Mesenchymal stem cell (in vitro differentiated cells and primary cell): ENCODE measurements around the gene CYP26B1.

Experiments
- DNase-seq: peaks from one replicate; pipeline ENCODE4 v3.0.0-alpha.2; 2013
- H2AFZ ChIP-seq: one replicate; pipeline ENCODE4 v1.6.1; 2013; ENCODE audit warnings: low read depth, mild to moderate bottlenecking, control low read depth, inconsistent platforms, low read length, moderate library complexity
- H2AK5ac ChIP-seq: 2 replicates; pipeline ENCODE4 v1.6.1; 2013; ENCODE audit warnings: low read length, moderate library complexity, mild to moderate bottlenecking, inconsistent platforms; ENCODE audit not compliant: severe bottlenecking
- H2BK120ac ChIP-seq: one replicate; pipeline ENCODE4 v1.6.1; 2013; ENCODE audit warnings: low read depth, mild to moderate bottlenecking, inconsistent platforms, low read length, moderate library complexity
- H2BK12ac ChIP-seq, 2 experiments: one replicate each; pipeline ENCODE4 v1.6.1; 2013; ENCODE audit warnings: inconsistent platforms in 2 of 2, low read length in 2 of 2, mild to moderate bottlenecking in 2 of 2, moderate library complexity in 2 of 2, control low read depth in 1 of 2
- H2BK15ac ChIP-seq: one replicate; pipeline ENCODE4 v1.6.1; 2013; ENCODE audit warnings: mild to moderate bottlenecking, low read depth, inconsistent platforms; ENCODE audit not compliant: poor library complexity, severe bottlenecking
- H2BK5ac ChIP-seq: 2 replicates; pipeline ENCODE4 v1.6.1; 2013; ENCODE audit warnings: low read depth, mild to moderate bottlenecking, low read length, control low read depth, inconsistent platforms; ENCODE audit not compliant: poor library complexity, severe bottlenecking
- H3K14ac ChIP-seq, 2 experiments: one replicate each; pipeline ENCODE4 v1.6.1; 2013; ENCODE audit warnings: inconsistent platforms in 2 of 2, low read length in 2 of 2, control low read depth in 1 of 2, mild to moderate bottlenecking in 1 of 2, moderate library complexity in 1 of 2
- H3K18ac ChIP-seq, 2 experiments: one replicate each; pipeline ENCODE4 v1.6.1; 2013; ENCODE audit warnings: inconsistent platforms in 2 of 2, low read length in 2 of 2, control low read depth in 1 of 2, low read depth in 1 of 2, mild to moderate bottlenecking in 1 of 2
- H3K23ac ChIP-seq, 2 experiments: one replicate each; pipeline ENCODE4 v1.6.1; 2013; ENCODE audit warnings: inconsistent platforms in 2 of 2, low read length in 2 of 2, mild to moderate bottlenecking in 2 of 2, moderate library complexity in 2 of 2, control low read depth in 1 of 2
- H3K27ac ChIP-seq: 2 replicates; pipeline ENCODE4 v1.5.1; 2013; ENCODE audit warnings: mild to moderate bottlenecking, moderate library complexity, low read length, control low read depth, inconsistent platforms; ENCODE audit not compliant: poor library complexity, severe bottlenecking
- H3K27me3 ChIP-seq, 2 experiments: 2 replicates each; pipeline versions ENCODE4 v1.6.1 to v1.7.0; 2013; ENCODE audit warnings: low read length in 2 of 2, mild to moderate bottlenecking in 2 of 2, moderate library complexity in 2 of 2, control low read depth in 1 of 2, inconsistent platforms in 1 of 2; ENCODE audit not compliant: control insufficient read depth in 1 of 2, insufficient read depth in 1 of 2
- H3K36me3 ChIP-seq, 2 experiments: 2 replicates each; pipeline versions ENCODE4 v1.6.1 to v1.7.0; 2013; ENCODE audit warnings: low read length in 2 of 2, control low read depth in 1 of 2, inconsistent platforms in 1 of 2, low read depth in 1 of 2, mild to moderate bottlenecking in 1 of 2; ENCODE audit not compliant: insufficient read depth in 2 of 2, control insufficient read depth in 1 of 2
- H3K4ac ChIP-seq, 2 experiments: one replicate each; pipeline ENCODE4 v1.6.1; 2013; ENCODE audit warnings: inconsistent platforms in 2 of 2, low read length in 2 of 2, mild to moderate bottlenecking in 2 of 2, moderate library complexity in 2 of 2, control low read depth in 1 of 2, low read depth in 1 of 2
- H3K4me1 ChIP-seq: 2 replicates; pipeline ENCODE4 v1.6.1; 2013; ENCODE audit warnings: low read depth, low read length, control low read depth; ENCODE audit not compliant: control insufficient read depth, insufficient read depth
- H3K4me2 ChIP-seq: 2 replicates; pipeline ENCODE4 v1.6.1; 2013; ENCODE audit warnings: low read length, mild to moderate bottlenecking, inconsistent platforms; ENCODE audit not compliant: poor library complexity, severe bottlenecking
- H3K4me3 ChIP-seq, 2 experiments: 2 replicates each; pipeline versions ENCODE4 v1.5.1 to v1.7.0; 2013; ENCODE audit warnings: low read length in 2 of 2, mild to moderate bottlenecking in 2 of 2, control low read depth in 1 of 2, low read depth in 1 of 2; ENCODE audit not compliant: insufficient read depth in 1 of 2
- H3K79me1 ChIP-seq: replicated peaks from 2 replicates; pipeline ENCODE4 v1.6.1; 2013; ENCODE audit warnings: mild to moderate bottlenecking, control low read depth, low read length, inconsistent platforms; ENCODE audit not compliant: poor library complexity, severe bottlenecking
- H3K9ac ChIP-seq: 2 replicates; pipeline ENCODE4 v1.7.0; 2013; ENCODE audit warnings: mild to moderate bottlenecking, low read length, moderate library complexity
- H3K9me3 ChIP-seq: 2 replicates; pipeline ENCODE4 v1.7.0; 2013; ENCODE audit warnings: mild to moderate bottlenecking, low read length; ENCODE audit not compliant: control insufficient read depth
- H4K8ac ChIP-seq: one replicate; pipeline ENCODE4 v1.6.1; 2013; ENCODE audit warnings: inconsistent platforms, mild to moderate bottlenecking, low read length, moderate library complexity
- H4K91ac ChIP-seq: one replicate; pipeline ENCODE4 v1.6.1; 2013; ENCODE audit warnings: mild to moderate bottlenecking, low read length, inconsistent platforms
- WGBS: methylation state at CpG from one replicate; pipeline ENCODE4 v1.1.7; 2013; ENCODE audit warnings: mixed read lengths; 5-methylcytosine and 5-hydroxymethylcytosine counted together

CYP26B1 gene

GRCh38 chr2:72124376-72124775 lies 23.3 kb downstream of the CYP26B1 start:
- no peak overlapping the region for H3K18ac ChIP-seq
- no peak overlapping the region for H3K4me3 ChIP-seq
- DNase-seq, result no peak
- no peaks in the 10 kb centered on the region for H3K4me1 ChIP-seq
- H3K79me1 ChIP-seq, result no peaks in the 10 kb centered on the region
- H3K27me3 ChIP-seq, result peaks cover 0 to 3% of the 10 kb centered on the region in 2 experiments
- H3K4me2 ChIP-seq, result no peak overlapping the region
- H3K23ac ChIP-seq, result no peak overlapping the region
- H4K91ac ChIP-seq, result no peak overlapping the region
- WGBS, result 38% methylated on average over 2 of the region's 4 CpGs
- no peak overlapping the region for H2BK15ac ChIP-seq
- H3K36me3 ChIP-seq, result no peaks in the 10 kb centered on the region
- H3K27ac ChIP-seq, result no peak overlapping the region
- H4K8ac ChIP-seq, result no peak overlapping the region
- H3K4ac ChIP-seq, result no peak overlapping the region
- H2AK5ac ChIP-seq, result no peak overlapping the region
- no peak overlapping the region for H2BK12ac ChIP-seq
- H3K9ac ChIP-seq, result no peak overlapping the region
- H2BK120ac ChIP-seq, result no peak overlapping the region
- H3K14ac ChIP-seq, result no peak overlapping the region
- no peaks in the 10 kb centered on the region for H3K9me3 ChIP-seq
- no peak overlapping the region for H2BK5ac ChIP-seq
- H2AFZ ChIP-seq, result no peak overlapping the region

- H2AK5ac ChIP-seq, result no peak overlapping the region
- H3K27ac ChIP-seq, result no peak overlapping the region
- H4K91ac ChIP-seq, result no peak overlapping the region
- no peak overlapping the region for H3K23ac ChIP-seq
- H3K36me3 ChIP-seq, result no peaks in the 10 kb centered on the region
- H3K18ac ChIP-seq, result no peak overlapping the region
- H3K27me3 ChIP-seq, result peaks cover 0 to 3% of the 10 kb centered on the region in 2 experiments
- 58% methylated on average over 3 of the region's 4 CpGs for WGBS
- H2BK12ac ChIP-seq, result no peak overlapping the region
- H3K79me1 ChIP-seq, result no peaks in the 10 kb centered on the region
- H2AFZ ChIP-seq, result no peak overlapping the region
- no peak overlapping the region for H2BK5ac ChIP-seq
- no peak overlapping the region for H3K14ac ChIP-seq
- H3K4ac ChIP-seq, result no peak overlapping the region
- no peak overlapping the region for H4K8ac ChIP-seq
- H3K4me2 ChIP-seq, result no peak overlapping the region
- H3K9ac ChIP-seq, result no peak overlapping the region
- H3K4me3 ChIP-seq, result no peak overlapping the region
- H2BK15ac ChIP-seq, result no peak overlapping the region
- peaks cover 5% of the 10 kb centered on the region for H3K4me1 ChIP-seq
- H3K9me3 ChIP-seq, result peaks cover 5% of the 10 kb centered on the region
- no peak overlapping the region for H2BK120ac ChIP-seq
- no peak for DNase-seq
Measured at GRCh38 chr2:72121153-72121552, 26.5 kb downstream of the CYP26B1 start.

- H3K79me1 ChIP-seq, result no peaks in the 10 kb centered on the region
- no peak overlapping the region for H4K8ac ChIP-seq
- WGBS, result 92% methylated on average over 3 of the region's 6 CpGs
- DNase-seq, result no peak
- H2BK12ac ChIP-seq, result no peak overlapping the region
- H2BK120ac ChIP-seq, result no peak overlapping the region
- H2BK15ac ChIP-seq, result no peak overlapping the region
- H2AK5ac ChIP-seq, result no peak overlapping the region
- no peak overlapping the region for H3K27ac ChIP-seq
- H3K18ac ChIP-seq, result no peak overlapping the region
- peaks cover 0 to 3% of the 10 kb centered on the region in 2 experiments for H3K27me3 ChIP-seq
- no peak overlapping the region for H2BK5ac ChIP-seq
- no peak overlapping the region for H3K4me2 ChIP-seq
- H3K23ac ChIP-seq, result no peak overlapping the region
- no peak overlapping the region for H3K9ac ChIP-seq
- H3K36me3 ChIP-seq, result no peaks in the 10 kb centered on the region
- H3K4me3 ChIP-seq, result no peak overlapping the region
- H3K4me1 ChIP-seq, result peaks cover 23% of the 10 kb centered on the region
- no peak overlapping the region for H3K14ac ChIP-seq
- H3K4ac ChIP-seq, result no peak overlapping the region
- H4K91ac ChIP-seq, result no peak overlapping the region
- H2AFZ ChIP-seq, result no peak overlapping the region
- H3K9me3 ChIP-seq, result peaks cover 5% of the 10 kb centered on the region
Measured at GRCh38 chr2:72118951-72119350, 28.7 kb downstream of the CYP26B1 start.

- H2AFZ ChIP-seq, result no peak overlapping the region
- H2BK120ac ChIP-seq, result no peak overlapping the region
- H3K4me3 ChIP-seq, result no peak overlapping the region
- H3K4me2 ChIP-seq, result no peak overlapping the region
- no peak overlapping the region for H3K18ac ChIP-seq
- H3K27me3 ChIP-seq, result peaks cover 0 to 3% of the 10 kb centered on the region in 2 experiments
- H4K8ac ChIP-seq, result no peak overlapping the region
- no peak overlapping the region for H2AK5ac ChIP-seq
- no peak overlapping the region for H3K4ac ChIP-seq
- peaks cover 5% of the 10 kb centered on the region for H3K9me3 ChIP-seq
- no peak overlapping the region for H2BK5ac ChIP-seq
- H3K14ac ChIP-seq, result no peak overlapping the region
- DNase-seq, result no peak
- no peak overlapping the region for H3K23ac ChIP-seq
- no peaks in the 10 kb centered on the region for H3K36me3 ChIP-seq
- no peak overlapping the region for H2BK12ac ChIP-seq
- WGBS, result 93% methylated on average over 6 of the region's 6 CpGs
- no peak overlapping the region for H4K91ac ChIP-seq
- no peaks in the 10 kb centered on the region for H3K79me1 ChIP-seq
- no peak overlapping the region for H2BK15ac ChIP-seq
- H3K9ac ChIP-seq, result no peak overlapping the region
- H3K4me1 ChIP-seq, result peaks cover 24% of the 10 kb centered on the region
- H3K27ac ChIP-seq, result no peak overlapping the region
Measured at GRCh38 chr2:72118386-72118785, 29.3 kb downstream of the CYP26B1 start.
